T follicular helper cell (primary cell): ENCODE measurements around the gene SRPK1.
"Not testable (repeated sequence)": the region's sequence is repeated elsewhere in the genome, so short reads cannot be mapped to it uniquely, and the experiment has no call there.

Source experiments
- DNase-seq: peaks from one replicate; pipeline ENCODE4 v3.0.0-alpha.2; 2020; ENCODE audit warnings: low read depth
- total RNA-seq, 2 experiments: gene quantifications; one replicate each; lab custom pipeline; 2026; lab: John Stamatoyannopoulos, UW

The SRPK1 gene
- total RNA-seq: 113 to 225 reads per million in 2 experiments

GRCh38 chr6:35920793-35921732 lies at the start of gene SRPK1:
Gene SRPK1 (minus strand): TSS chr6:35921098. CDS start chr6:35921056, 42 bp downstream.
- DNase-seq: peak; percentile 68

- DNase-seq: no peak
Measured at GRCh38 chr6:35970181-35970580, 49.3 kb upstream of the SRPK1 start.

- no peak for DNase-seq
Measured at GRCh38 chr6:35969646-35970045, 48.7 kb upstream of the SRPK1 start.

- DNase-seq: no peak
Measured at GRCh38 chr6:35968821-35969220, 47.9 kb upstream of the SRPK1 start.

GRCh38 chr6:35967076-35967774 lies 46.3 kb upstream of the SRPK1 start:
- DNase-seq: no peak

GRCh38 chr6:35962779-35963560 lies 42.1 kb upstream of the SRPK1 start:
- DNase-seq: no peak

GRCh38 chr6:35960187-35960586 lies 39.3 kb upstream of the SRPK1 start:
- no peak for DNase-seq

GRCh38 chr6:35955970-35956369 lies 35.1 kb upstream of the SRPK1 start:
- no peak for DNase-seq

GRCh38 chr6:35955521-35955920 lies 34.6 kb upstream of the SRPK1 start:
- DNase-seq: no peak

GRCh38 chr6:35955071-35955470 lies 34.2 kb upstream of the SRPK1 start:
- DNase-seq: no peak

GRCh38 chr6:35954333-35954732 lies 33.4 kb upstream of the SRPK1 start:
- DNase-seq: no peak

GRCh38 chr6:35948725-35949124 lies 27.8 kb upstream of the SRPK1 start:
- no peak for DNase-seq

- DNase-seq: no peak
Measured at GRCh38 chr6:35945650-35946025, 24.7 kb upstream of the SRPK1 start.

GRCh38 chr6:35943390-35943789 lies 22.5 kb upstream of the SRPK1 start:
- no peak for DNase-seq

GRCh38 chr6:35942355-35942754 lies 21.5 kb upstream of the SRPK1 start:
- DNase-seq: no peak

GRCh38 chr6:35941170-35941569 lies 20.3 kb upstream of the SRPK1 start:
- not testable (repeated sequence) for DNase-seq

- not testable (repeated sequence) for DNase-seq
Measured at GRCh38 chr6:35940014-35940413, 19.1 kb upstream of the SRPK1 start.

- DNase-seq: not testable (repeated sequence)
Measured at GRCh38 chr6:35939259-35939658, 18.4 kb upstream of the SRPK1 start.

- DNase-seq: no peak
Measured at GRCh38 chr6:35936681-35937359, 15.9 kb upstream of the SRPK1 start.

- no peak for DNase-seq
Measured at GRCh38 chr6:35935469-35935868, 14.6 kb upstream of the SRPK1 start.

- DNase-seq: no peak
Measured at GRCh38 chr6:35933844-35934243, 12.9 kb upstream of the SRPK1 start.

- not testable (repeated sequence) for DNase-seq
Measured at GRCh38 chr6:35931873-35932272, 11.0 kb upstream of the SRPK1 start.
